Measurements from ENCODE around the gene PFDN4. TPM values are rescaled to one million over a fixed set of nuclear protein-coding genes. Genes with fewer than 3 reads are reported as not detected.

PFDN4 gene
- total and polyA plus RNA-seq, 3 donors from 2014 or later = 32.8 to 67.3 (median 44.9) TPM

DNA sequence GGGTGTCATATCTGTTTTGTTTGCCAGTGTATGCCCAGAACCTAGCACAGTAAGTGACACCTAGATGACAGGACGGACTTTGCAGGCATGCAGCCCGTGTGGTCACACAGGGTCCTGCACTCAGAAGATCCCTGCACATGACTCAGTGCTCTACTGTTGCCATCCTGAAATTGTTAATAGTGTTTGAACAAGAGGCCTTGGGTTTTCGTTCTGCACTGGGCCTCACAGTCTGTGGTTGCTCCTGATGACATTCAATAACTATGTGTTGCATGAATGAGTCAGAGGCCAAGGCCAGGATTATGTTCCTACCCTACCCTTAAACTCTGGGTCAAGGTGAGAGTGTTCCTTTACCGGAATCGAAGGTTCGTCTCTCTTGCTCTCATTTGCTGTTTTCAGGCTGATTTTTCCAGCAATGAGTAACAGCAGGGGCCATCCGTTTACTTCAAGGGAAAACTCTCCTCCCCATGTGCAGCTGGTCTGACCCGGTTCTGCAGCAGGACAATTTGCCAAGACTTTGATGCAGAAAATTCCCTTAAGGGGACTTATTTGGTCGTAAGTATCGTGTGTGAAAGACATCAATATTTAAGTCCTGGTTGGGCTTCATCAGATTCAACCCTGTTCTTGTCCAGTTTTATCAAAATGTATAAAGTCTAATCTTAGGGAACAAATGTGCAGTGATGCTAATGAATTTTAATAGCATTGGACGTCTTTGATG lies 13.0 kb upstream of the PFDN4 start:
- no peaks in the 10 kb centered on the region for H3K4me1 ChIP-seq
- no peaks in the 10 kb centered on the region for H3K36me3 ChIP-seq (ENCODE audit: low read depth, missing control alignments)
- H3K9me3 ChIP-seq = no peaks in the 10 kb centered on the region
- TF ChIP-seq CTCF (IDR thresholded peaks at IDR 0.05) (no peak), POLR2A (IDR thresholded peaks at IDR 0.05) (no peak)
- intact Hi-C loops (cut with DNase I; ENCODE audit: low total_unique reads) = no loop called here
- H3K27me3 ChIP-seq = no peaks in the 10 kb centered on the region
- 59 to 72% methylated on average over 11 of the region's 11 CpGs for WGBS, 2 donors
- H3K27ac ChIP-seq = no peak overlapping the region
- no peak for DNase-seq
- no peak overlapping the region for H3K4me3 ChIP-seq

GRCh38 chr20:54195483-54196472 lies 12.1 kb upstream of the PFDN4 start:
- Histone ChIP-seq H3K4me3 (no peak overlapping the region), H3K27ac (no peak overlapping the region), H3K9me3 (no peaks in the 10 kb centered on the region), H3K27me3 (no peaks in the 10 kb centered on the region), H3K4me1 (no peaks in the 10 kb centered on the region), H3K36me3 (ENCODE audit: low read depth, missing control alignments) (no peaks in the 10 kb centered on the region)
- no peak for DNase-seq
- TF ChIP-seq POLR2A (IDR thresholded peaks at IDR 0.05) = no peak
- no peak for TF ChIP-seq CTCF (IDR thresholded peaks at IDR 0.05)
- WGBS, 2 donors = 80 to 88% methylated on average over 13 of the region's 13 CpGs
- intact Hi-C loops (cut with DNase I; ENCODE audit: low total_unique reads) = no loop called here

GRCh38 chr20:54197621-54198604 lies 10.0 kb upstream of the PFDN4 start:
- 82 to 84% methylated on average over 13 of the region's 13 CpGs for WGBS, 2 donors
- intact Hi-C loops (cut with DNase I; ENCODE audit: low total_unique reads) = no loop called here
- no peaks in the 10 kb centered on the region for H3K9me3 ChIP-seq
- TF ChIP-seq CTCF (IDR thresholded peaks at IDR 0.05) = no peak
- no peak for TF ChIP-seq POLR2A (IDR thresholded peaks at IDR 0.05)
- no peaks in the 10 kb centered on the region for H3K27me3 ChIP-seq
- no peak overlapping the region for H3K4me3 ChIP-seq
- H3K27ac ChIP-seq = no peak overlapping the region
- H3K36me3 ChIP-seq (ENCODE audit: low read depth, missing control alignments) = no peaks in the 10 kb centered on the region
- no peak for DNase-seq
- no peaks in the 10 kb centered on the region for H3K4me1 ChIP-seq

DNA sequence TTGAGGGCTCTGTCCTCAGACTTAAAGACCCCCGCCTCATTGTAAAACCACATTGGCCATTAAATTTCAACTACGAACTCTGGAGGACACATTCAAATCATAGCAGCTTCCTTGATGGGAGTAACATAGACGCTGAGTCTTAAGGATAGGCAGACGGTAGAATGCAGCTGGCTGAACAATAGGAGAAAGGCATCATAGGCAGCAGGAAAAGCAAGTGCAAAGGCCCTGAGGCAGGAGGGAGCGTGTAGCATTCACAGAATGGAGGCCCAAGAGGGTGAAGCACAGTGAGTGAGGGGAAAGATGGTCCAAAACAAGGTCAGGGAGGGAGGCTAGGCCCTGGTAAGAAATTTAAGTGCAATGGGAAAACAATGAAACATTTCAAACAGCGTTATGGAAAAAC lies 8.6 kb upstream of the PFDN4 start:
- intact Hi-C loops (cut with DNase I; ENCODE audit: low total_unique reads) = no loop called here
- H3K27me3 ChIP-seq = no peaks in the 10 kb centered on the region
- TF ChIP-seq POLR2A (IDR thresholded peaks at IDR 0.05) (no peak), CTCF (IDR thresholded peaks at IDR 0.05) (no peak)
- H3K27ac ChIP-seq = no peak overlapping the region
- no peak for DNase-seq
- no peaks in the 10 kb centered on the region for H3K4me1 ChIP-seq
- H3K4me3 ChIP-seq = no peak overlapping the region
- WGBS, 2 donors = 81 to 84% methylated on average over 6 of the region's 6 CpGs
- H3K36me3 ChIP-seq (ENCODE audit: low read depth, missing control alignments) = no peaks in the 10 kb centered on the region
- H3K9me3 ChIP-seq = no peaks in the 10 kb centered on the region

All from testis (tissue), 3 donors.